ENCODE results near the gene PPP2R3B.
A peak's percentile ranks its signal among the peaks of the same experiment; 100 is the strongest.

The PPP2R3B gene

DNA sequence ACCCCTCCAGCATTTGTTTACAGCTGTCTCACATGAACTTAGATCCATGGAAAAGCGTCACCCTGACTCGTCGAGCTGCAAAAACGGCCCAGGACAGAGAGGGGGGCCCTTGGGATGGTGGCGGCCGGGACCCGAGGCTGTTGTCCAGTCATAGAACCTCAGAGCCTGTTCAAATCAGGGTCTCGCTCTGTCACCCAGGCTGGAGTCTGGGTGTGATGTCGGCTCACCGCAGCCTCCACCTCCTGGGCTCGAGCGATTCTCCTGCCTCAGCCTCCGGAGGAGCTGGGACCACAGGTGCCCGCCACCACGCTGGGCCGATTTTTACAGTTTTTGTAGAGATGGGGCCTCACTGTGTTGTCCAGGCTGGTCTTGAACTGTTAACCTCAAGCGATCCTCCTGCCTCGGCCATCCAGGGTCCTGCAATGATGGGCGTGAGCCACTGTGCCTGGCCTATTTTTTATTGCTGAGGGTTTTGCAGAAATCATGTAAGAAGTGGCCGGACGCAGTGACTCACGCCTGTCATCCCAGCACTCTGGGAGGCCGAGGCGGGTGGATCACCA lies 42.6 kb upstream of the PPP2R3B start:
- TF ChIP-seq, protein P1, sequence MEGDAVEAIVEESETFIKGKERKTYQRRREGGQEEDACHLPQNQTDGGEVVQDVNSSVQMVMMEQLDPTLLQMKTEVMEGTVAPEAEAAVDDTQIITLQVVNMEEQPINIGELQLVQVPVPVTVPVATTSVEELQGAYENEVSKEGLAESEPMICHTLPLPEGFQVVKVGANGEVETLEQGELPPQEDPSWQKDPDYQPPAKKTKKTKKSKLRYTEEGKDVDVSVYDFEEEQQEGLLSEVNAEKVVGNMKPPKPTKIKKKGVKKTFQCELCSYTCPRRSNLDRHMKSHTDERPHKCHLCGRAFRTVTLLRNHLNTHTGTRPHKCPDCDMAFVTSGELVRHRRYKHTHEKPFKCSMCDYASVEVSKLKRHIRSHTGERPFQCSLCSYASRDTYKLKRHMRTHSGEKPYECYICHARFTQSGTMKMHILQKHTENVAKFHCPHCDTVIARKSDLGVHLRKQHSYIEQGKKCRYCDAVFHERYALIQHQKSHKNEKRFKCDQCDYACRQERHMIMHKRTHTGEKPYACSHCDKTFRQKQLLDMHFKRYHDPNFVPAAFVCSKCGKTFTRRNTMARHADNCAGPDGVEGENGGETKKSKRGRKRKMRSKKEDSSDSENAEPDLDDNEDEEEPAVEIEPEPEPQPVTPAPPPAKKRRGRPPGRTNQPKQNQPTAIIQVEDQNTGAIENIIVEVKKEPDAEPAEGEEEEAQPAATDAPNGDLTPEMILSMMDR (conservative IDR thresholded peaks at IDR 0.05; ENCODE audit: low read depth): no peak
- ChIA-PET CTCF (no interaction called here), POLR2A (ENCODE audit: low non-redundant PET) (no interaction called here)
- no peak overlapping the region for H3K27ac ChIP-seq
- DNase-seq (ENCODE audit: low spot score): no peak

DNA sequence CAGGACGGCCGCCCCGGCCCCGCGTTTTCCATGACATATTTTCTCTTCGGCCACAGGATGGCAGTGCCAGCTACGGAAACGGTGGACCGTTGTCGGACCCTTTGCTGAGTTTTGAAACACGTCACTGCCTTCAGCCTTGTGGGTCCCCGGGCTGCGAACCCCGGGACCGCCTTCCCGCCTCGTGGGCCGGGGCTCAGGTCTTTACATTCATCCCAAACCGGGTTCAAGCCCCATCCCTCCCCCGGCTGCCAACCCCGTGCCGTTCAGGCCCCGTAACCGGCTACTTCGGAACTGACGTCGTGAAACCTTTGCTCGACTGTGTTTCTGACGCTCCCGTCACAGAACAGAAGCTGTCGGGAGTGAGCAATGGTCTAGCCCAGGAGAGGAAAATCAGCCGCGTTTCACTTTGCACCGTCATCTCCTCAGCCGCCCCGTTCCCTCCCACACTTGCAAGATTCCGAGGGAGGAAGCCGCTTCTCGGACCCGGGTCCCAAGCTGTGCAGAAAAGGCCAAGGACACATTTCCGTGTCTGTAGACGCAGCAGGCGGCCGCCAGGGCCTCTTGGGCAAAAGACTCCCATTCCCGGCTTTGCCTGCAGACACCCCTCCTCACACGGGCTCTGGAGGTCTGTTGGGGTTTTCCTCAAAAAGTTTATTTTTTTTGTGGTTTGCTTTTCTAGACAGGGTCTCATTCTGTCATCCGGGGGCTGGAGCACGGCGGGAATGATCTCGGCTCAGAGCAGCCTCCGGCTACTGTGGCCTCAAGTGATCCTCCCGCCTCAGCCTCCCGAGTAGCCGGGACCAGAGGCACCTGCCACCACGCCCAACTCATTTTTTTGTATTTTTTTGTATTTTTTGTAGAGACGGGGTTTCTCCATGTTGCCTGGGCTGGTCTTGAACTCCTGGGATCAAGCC lies 41.4 kb upstream of the PPP2R3B start:
- no peak overlapping the region for H3K27ac ChIP-seq
- POLR2A ChIA-PET (ENCODE audit: low non-redundant PET): no interaction called here
- CTCF ChIA-PET: no interaction called here
- DNase-seq (ENCODE audit: low spot score): no peak
- TF ChIP-seq, protein P1 (conservative IDR thresholded peaks at IDR 0.05; ENCODE audit: low read depth): no peak

DNA sequence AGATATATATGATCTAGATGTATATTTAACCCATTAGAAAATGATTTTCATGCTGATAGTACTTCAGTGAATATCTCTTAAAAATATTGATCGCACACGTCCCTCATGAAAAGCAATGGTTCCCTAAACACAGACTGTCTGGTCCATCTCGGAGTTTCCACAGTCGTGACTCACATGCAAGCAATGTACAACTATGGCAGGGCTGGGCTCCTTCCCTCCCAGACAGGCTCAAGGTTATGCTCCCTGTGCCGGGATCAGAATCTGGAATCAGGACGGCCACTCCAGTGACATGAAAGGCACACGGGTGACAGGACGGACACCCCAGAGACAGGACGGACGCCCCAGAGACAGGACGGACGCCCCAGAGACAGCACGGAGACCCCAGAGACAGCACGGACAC lies 40.2 kb upstream of the PPP2R3B start:
- no peak overlapping the region for H3K27ac ChIP-seq
- ChIA-PET CTCF (no interaction called here), POLR2A (ENCODE audit: low non-redundant PET) (no interaction called here)
- peak; percentile 26 for DNase-seq (ENCODE audit: low spot score)
- TF ChIP-seq, protein P1 (conservative IDR thresholded peaks at IDR 0.05; ENCODE audit: low read depth): no peak

DNA sequence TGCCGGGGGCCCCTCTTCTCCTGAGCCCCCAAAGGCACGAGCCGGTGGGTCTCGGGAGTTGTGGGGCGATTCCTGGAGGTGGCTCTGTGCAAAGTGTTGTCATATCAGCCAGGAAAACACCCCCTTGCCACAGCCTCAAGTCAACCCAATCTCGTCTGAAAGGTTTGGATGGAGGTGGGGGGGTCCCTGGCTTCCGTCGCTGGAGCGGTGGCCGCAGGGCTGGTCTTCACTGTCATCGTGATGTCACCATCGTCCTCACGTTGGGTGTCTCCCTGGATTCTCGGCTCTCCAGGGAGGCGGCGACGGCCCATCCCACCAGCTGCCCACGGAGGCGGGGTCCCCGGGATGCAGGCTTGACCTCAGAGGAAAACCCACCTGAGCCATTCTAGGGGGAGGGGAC lies 38.3 kb upstream of the PPP2R3B start:
- ChIA-PET POLR2A (ENCODE audit: low non-redundant PET) (no interaction called here), CTCF (no interaction called here)
- TF ChIP-seq, protein P1 (conservative IDR thresholded peaks at IDR 0.05; ENCODE audit: low read depth): no peak
- no peak overlapping the region for H3K27ac ChIP-seq
- DNase-seq (ENCODE audit: low spot score): no peak

DNA sequence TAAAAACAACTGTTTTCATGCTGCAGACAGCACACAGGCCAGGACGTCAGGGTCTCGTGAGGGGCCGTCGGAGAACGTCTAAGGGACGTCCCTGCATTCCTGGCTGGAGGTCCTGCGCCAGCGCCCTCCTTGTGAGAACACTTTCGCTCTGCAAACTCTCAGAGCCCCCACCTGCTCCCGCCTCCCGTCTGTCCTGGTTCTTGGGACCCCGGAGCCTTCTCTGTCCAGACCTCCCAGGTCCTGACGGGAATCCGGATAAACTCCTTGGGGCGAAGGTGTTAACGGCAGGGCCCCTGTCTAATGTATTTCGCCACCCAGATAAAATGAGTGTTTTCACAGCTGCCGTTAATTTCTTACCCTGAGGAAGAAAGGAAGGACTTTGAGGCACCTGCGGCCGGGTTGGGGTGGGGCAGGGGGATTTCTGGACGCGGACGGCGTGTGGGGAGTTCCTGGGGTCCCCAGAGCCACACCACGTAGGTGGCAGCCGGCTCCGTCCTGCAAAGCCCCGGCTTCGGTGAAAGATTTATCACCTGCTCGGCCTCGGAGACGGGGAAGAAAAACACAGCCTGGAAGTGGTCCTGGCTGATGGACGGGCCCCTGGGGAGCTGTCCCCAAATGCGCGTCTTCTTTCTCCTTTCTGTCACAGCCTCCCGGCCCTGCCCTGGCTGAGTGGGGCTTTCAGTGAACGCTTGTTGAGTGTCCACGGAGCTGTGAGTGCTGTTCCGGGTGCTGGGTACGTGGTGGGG lies 35.1 kb upstream of the PPP2R3B start:
- DNase-seq (ENCODE audit: low spot score): no peak
- no peak overlapping the region for H3K27ac ChIP-seq
- POLR2A ChIA-PET (ENCODE audit: low non-redundant PET): no interaction called here
- TF ChIP-seq, protein P1 (conservative IDR thresholded peaks at IDR 0.05; ENCODE audit: low read depth): no peak
- CTCF ChIA-PET: no interaction called here

DNA sequence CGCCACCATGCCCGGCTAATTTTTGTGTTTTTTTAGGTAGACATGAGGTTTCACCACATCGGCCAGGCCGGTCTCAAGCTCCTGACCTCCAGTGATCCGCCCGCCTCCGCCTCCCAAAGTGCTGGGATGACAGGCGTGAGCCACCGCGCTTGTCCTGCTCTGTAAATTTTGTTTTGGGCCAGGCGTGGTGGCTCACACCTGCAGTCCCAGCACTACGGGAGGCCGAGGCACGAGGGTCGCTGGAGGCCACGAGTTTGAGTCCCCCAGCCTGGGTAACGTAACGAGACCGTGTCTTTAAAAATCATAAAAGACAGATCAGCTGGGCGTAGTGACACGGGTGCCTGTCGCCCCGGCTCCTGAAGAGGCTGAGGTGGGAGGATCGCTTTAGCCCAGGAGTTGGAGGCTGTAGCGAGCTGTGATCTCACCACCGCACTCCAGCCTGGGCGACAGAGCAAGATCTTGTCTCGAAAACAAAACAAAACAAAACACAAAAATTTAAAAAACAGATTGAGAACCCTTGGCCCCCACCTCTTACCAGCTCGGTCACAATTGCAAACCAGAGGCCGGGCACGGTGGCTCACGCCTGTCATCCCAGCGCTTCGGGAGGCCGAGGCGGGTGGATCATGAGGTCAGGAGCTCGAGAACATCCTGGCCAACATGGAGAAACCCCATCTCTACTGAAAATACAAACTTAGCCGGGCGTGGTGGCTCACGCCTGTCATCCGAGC lies 34.0 kb upstream of the PPP2R3B start:
- ChIA-PET POLR2A (ENCODE audit: low non-redundant PET) (no interaction called here), CTCF (no interaction called here)
- H3K27ac ChIP-seq: no peak overlapping the region
- no peak for DNase-seq (ENCODE audit: low spot score)
- TF ChIP-seq, protein P1 (conservative IDR thresholded peaks at IDR 0.05; ENCODE audit: low read depth): no peak

Measured in RWPE1 (cell line).